ENCODE results near the gene SESTD1.
A peak's percentile ranks its signal among the peaks of the same experiment; 100 is the strongest.
"Not testable (repeated sequence)": the region's sequence is repeated elsewhere in the genome, so short reads cannot be mapped to it uniquely, and the experiment has no call there.

SESTD1 gene

GRCh38 chr2:179239195-179239594, 25.4 kb downstream of the SESTD1 start:
- DNase-seq (ENCODE audit: low spot score) = no peak

GRCh38 chr2:179238027-179238426, 26.6 kb downstream of the SESTD1 start:
- DNase-seq (ENCODE audit: low spot score) = no peak

- DNase-seq (ENCODE audit: low spot score) = no peak
Measured at GRCh38 chr2:179237209-179237946, 27.3 kb downstream of the SESTD1 start.

- DNase-seq (ENCODE audit: low spot score) = no peak
Measured at GRCh38 chr2:179235463-179236108, 29.0 kb downstream of the SESTD1 start.

GRCh38 chr2:179234658-179235240, 29.9 kb downstream of the SESTD1 start:
- DNase-seq (ENCODE audit: low spot score) = no peak

- DNase-seq (ENCODE audit: low spot score) = no peak
Measured at GRCh38 chr2:179233626-179234430, 30.8 kb downstream of the SESTD1 start.

- no peak for DNase-seq (ENCODE audit: low spot score)
Measured at GRCh38 chr2:179233083-179233490, 31.5 kb downstream of the SESTD1 start.

- no peak for DNase-seq (ENCODE audit: low spot score)
Measured at GRCh38 chr2:179226961-179227259, 37.7 kb downstream of the SESTD1 start.

GRCh38 chr2:179226203-179226960, 38.2 kb downstream of the SESTD1 start:
- DNase-seq (ENCODE audit: low spot score) = no peak

GRCh38 chr2:179224361-179224760, 40.3 kb downstream of the SESTD1 start:
- no peak for DNase-seq (ENCODE audit: low spot score)

- DNase-seq (ENCODE audit: low spot score) = no peak
Measured at GRCh38 chr2:179222076-179222475, 42.6 kb downstream of the SESTD1 start.

- DNase-seq (ENCODE audit: low spot score) = peak; percentile 52
Measured at GRCh38 chr2:179218848-179219594, 45.6 kb downstream of the SESTD1 start.

GRCh38 chr2:179214671-179215070, 50.0 kb downstream of the SESTD1 start:
- DNase-seq (ENCODE audit: low spot score) = not testable (repeated sequence)

- no peak for DNase-seq (ENCODE audit: low spot score)
Measured at GRCh38 chr2:179211355-179211754, 53.3 kb downstream of the SESTD1 start.

GRCh38 chr2:179208277-179208676, 56.4 kb downstream of the SESTD1 start:
- not testable (repeated sequence) for DNase-seq (ENCODE audit: low spot score)

GRCh38 chr2:179207047-179207446, 57.6 kb downstream of the SESTD1 start:
- no peak for DNase-seq (ENCODE audit: low spot score)

- no peak for DNase-seq (ENCODE audit: low spot score)
Measured at GRCh38 chr2:179201869-179202268, 62.8 kb downstream of the SESTD1 start.

GRCh38 chr2:179195926-179196590, 68.6 kb downstream of the SESTD1 start:
- DNase-seq (ENCODE audit: low spot score) = not testable (repeated sequence)

- no peak for DNase-seq (ENCODE audit: low spot score)
Measured at GRCh38 chr2:179195141-179195540, 69.5 kb downstream of the SESTD1 start.

- no peak for DNase-seq (ENCODE audit: low spot score)
Measured at GRCh38 chr2:179193759-179194394, 70.8 kb downstream of the SESTD1 start.

Data from AG08396 (cell line).